SK-N-MC (cell line): ENCODE results near the gene VAMP2.

Experiments used
- DNase-seq: peaks from one replicate; pipeline ENCODE4 v3.0.0-alpha.2; 2011; ENCODE audit warnings: low read depth, low spot score
- H3K27ac ChIP-seq: fragments of 200-600 bp; sonication (generic); 2 replicates; pipeline ENCODE4 v1.5.1; 2016; ENCODE audit warnings: mixed run types
- H3K36me3 ChIP-seq: fragments of 200-600 bp; sonication (generic); 2 replicates; pipeline ENCODE4 v1.6.1; 2017; ENCODE audit warnings: antibody characterized with exemption, low read length, mixed read lengths; ENCODE audit not compliant: insufficient read depth
- H3K4me3 ChIP-seq: fragments of 200-600 bp; sonication (generic); 2 replicates; pipeline ENCODE4 v1.5.1; 2016
- H3K9ac ChIP-seq: fragments of 200-600 bp; sonication (generic); 2 replicates; pipeline ENCODE4 v1.8.0; 2017; ENCODE audit warnings: mixed run types, mixed read lengths; ENCODE audit not compliant: insufficient read length
- H3K9me3 ChIP-seq: fragments of 200-600 bp; sonication (generic); 2 replicates; pipeline ENCODE4 v1.6.1; 2017; ENCODE audit warnings: low read depth, mild to moderate bottlenecking, antibody characterized with exemption, low read length, moderate library complexity, mixed read lengths
- EZH2 ChIP-seq: fragments of 200-600 bp; sonication (generic); IDR thresholded peaks from one replicate; pipeline ENCODE4 v1.6.1; 2017; ENCODE audit warnings: antibody characterized with exemption
- FOXP2 ChIP-seq: optimal IDR thresholded peaks from 2 replicates; pipeline ENCODE3; 2011; ENCODE audit warnings: mild to moderate bottlenecking, moderate library complexity; ENCODE audit not compliant: insufficient read depth; ENCODE audit errors: extremely low read length, control extremely low read depth
- POLR2AphosphoS5 ChIP-seq: IDR thresholded peaks from 2 replicates; pipeline ENCODE4 v1.6.1; 2012; ENCODE audit warnings: mild to moderate bottlenecking, low read depth, low read length, borderline replicate concordance

Gene VAMP2

GRCh38 chr17:8153525-8153956 lies 9.2 kb downstream of the VAMP2 start:
- TF ChIP-seq POLR2AphosphoS5 (no peak), EZH2 (no peak), FOXP2 (no peak)
- H3K36me3 ChIP-seq = peaks cover 16% of the 10 kb centered on the region; the same call in 1 of the 2 replicates
- peak overlapping the region; percentile 80 for H3K4me3 ChIP-seq
- peak overlapping the region; percentile 96 for H3K27ac ChIP-seq
- no peak for DNase-seq
- H3K9ac ChIP-seq = peak overlapping the region; percentile 70
- no peaks in the 10 kb centered on the region for H3K9me3 ChIP-seq

DNA sequence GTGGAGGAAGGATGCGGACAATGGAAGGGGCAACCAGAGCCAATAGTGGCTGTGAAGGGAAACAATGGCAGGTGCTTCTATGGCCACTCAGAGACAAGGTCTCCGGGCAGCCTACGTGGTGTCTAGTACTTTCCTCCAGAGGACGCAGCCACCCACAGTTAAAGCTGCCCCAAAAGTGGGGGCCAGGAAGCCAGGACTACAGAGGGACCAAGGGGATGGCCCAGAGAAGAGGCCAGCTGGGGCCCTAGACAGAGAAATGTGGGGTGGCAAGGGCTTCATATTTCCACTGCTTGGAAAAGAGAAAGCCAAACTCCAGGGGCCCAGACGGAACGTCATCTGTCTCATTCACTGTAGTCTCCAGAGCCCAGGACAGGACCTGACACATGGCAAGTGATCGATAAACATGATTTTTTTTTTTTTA lies 9.7 kb downstream of the VAMP2 start:
- H3K27ac ChIP-seq = peak overlapping the region; percentile 96
- DNase-seq = no peak

GRCh38 chr17:8152112-8152775 lies 10.5 kb downstream of the VAMP2 start, which contains the start of gene PER1:
TSS of gene PER1 (minus strand) at chr17:8152404. CDS start at chr17:8150706, 1,698 bp downstream.
- Histone ChIP-seq H3K27ac (peak within 1 kb of the TSS; percentile 96), H3K9ac (peak within 1 kb of the TSS; percentile 76), H3K36me3 (peaks cover 27% of the 10 kb centered on the region; the same call in 1 of the 2 replicates), H3K9me3 (no peaks in the 10 kb centered on the region), H3K4me3 (peak within 1 kb of the TSS; percentile 97)
- TF ChIP-seq FOXP2 = no peak
- peak; percentile 71; the same call in 1 of the 2 replicates for TF ChIP-seq POLR2AphosphoS5
- DNase-seq = no peak

More for the DNA sequence above, 9.7 kb downstream of the VAMP2 start:
- Histone ChIP-seq H3K4me3 (peak overlapping the region; percentile 80; the same call in 1 of the 2 replicates), H3K9ac (no peak overlapping the region), H3K36me3 (peaks cover 21% of the 10 kb centered on the region; the same call in 1 of the 2 replicates), H3K9me3 (no peaks in the 10 kb centered on the region)
- no peak for TF ChIP-seq POLR2AphosphoS5
- no peak for TF ChIP-seq EZH2
- TF ChIP-seq FOXP2 = no peak

DNA sequence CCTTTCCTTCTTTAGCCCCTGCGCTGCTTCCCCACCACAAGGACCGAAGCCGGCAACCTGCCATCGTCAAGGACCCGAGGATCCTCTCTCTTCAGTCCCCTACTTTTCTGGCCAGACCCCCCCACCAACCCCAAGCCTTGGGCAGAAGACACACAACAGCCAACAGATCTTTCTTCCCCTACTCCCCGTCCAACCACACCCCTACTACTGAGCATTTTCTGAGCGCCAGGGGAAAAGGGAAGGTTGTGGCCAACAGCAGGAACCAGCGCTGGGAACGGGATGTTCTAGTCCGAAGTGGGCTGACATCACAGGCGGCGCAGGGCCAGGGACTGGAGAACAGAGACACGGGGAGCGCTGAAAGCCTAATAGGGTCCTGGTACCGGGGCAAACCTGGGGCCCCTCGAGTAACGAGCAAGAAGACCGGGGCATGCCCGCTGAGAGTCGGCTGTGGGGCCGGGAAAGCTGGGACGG lies 11.1 kb downstream of the VAMP2 start:
- peak overlapping the region; percentile 35 for H3K27ac ChIP-seq
- TF ChIP-seq FOXP2 = no peak
- TF ChIP-seq POLR2AphosphoS5 = no peak
- no peak for TF ChIP-seq EZH2
- peaks cover 32% of the 10 kb centered on the region; the same call in 1 of the 2 replicates for H3K36me3 ChIP-seq
- H3K4me3 ChIP-seq = peak overlapping the region; percentile 97
- no peaks in the 10 kb centered on the region for H3K9me3 ChIP-seq
- H3K9ac ChIP-seq = peak overlapping the region; percentile 76
- no peak for DNase-seq

DNA sequence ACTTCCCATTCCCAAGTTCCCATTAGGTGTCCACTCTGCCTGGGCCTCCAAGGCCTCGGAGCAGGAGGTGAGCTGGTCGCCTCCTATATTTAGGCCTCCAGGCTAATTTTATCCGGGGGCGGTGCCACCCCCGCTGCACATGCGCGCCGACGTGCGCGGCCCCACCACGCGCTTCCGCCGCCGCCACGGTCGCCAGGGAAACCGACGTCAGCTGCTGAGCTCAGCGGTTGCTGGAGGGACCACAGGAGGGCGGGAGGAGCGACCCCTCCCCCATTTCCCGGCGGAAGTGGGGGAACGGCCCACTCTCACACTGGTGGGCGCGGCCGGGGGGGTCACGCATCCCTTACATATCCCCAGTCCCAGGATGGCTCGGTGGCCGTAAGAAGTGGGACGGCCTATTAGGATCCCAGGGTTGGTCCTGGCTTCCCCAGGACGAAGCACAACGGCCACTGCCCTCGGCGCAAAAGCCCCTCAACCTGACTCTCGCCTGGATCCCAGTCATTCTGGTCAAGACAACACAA lies 11.6 kb downstream of the VAMP2 start:
- no peaks in the 10 kb centered on the region for H3K9me3 ChIP-seq
- H3K9ac ChIP-seq = peak overlapping the region; percentile 79
- H3K36me3 ChIP-seq = peaks cover 37% of the 10 kb centered on the region; the same call in 1 of the 2 replicates
- no peak for DNase-seq
- peak overlapping the region; percentile 97 for H3K4me3 ChIP-seq
- peak overlapping the region; percentile 59 for H3K27ac ChIP-seq
- peak; percentile 25; the same call in 1 of the 2 replicates for TF ChIP-seq POLR2AphosphoS5
- no peak for TF ChIP-seq FOXP2

GRCh38 chr17:8150194-8151119 lies 12.3 kb downstream of the VAMP2 start:
- H3K36me3 ChIP-seq = peaks cover 41% of the 10 kb centered on the region; the same call in 1 of the 2 replicates
- peak overlapping the region; percentile 97 for H3K4me3 ChIP-seq
- no peak for TF ChIP-seq EZH2
- TF ChIP-seq FOXP2 = no peak
- no peak for TF ChIP-seq POLR2AphosphoS5
- no peak for DNase-seq
- H3K9me3 ChIP-seq = no peaks in the 10 kb centered on the region
- H3K9ac ChIP-seq = peak overlapping the region; percentile 79
- peak overlapping the region; percentile 59 for H3K27ac ChIP-seq

DNA sequence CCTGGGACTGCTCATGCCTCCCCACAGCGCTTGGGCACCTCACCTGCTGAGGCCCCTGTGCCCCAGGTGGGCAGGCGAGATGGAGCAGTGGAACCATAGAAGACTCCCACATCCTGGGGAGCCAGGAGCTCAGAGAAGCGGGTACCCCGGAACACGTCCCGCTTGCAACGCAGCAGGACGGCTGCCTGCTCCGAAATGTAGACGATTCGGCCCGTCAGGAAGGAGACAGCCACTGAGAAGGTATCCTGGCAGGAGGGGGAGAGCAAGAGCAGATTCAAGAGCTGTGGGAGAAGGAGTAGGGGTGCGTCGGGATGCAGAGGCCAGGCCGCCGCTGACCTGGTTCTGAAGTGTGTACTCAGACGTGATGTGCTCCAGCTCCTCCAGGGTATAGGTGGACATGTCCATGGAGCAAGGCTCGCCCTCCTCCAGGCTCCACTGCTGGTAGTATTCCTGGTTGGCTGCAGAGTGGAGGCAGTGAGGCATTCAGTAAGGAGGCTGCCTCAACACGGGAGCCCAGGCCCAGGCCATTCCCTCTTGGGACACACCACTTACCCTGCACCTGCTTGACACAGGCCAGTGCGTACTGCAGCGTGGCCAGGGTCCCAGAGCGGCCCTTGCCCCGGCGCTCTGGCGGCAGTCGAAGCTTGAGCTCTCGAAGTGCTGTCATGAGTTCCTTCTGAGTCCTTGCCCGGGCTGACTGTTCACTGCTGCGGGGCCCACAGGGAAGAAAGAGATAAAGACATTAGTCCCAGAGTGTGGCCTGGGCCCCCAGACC lies 13.1 kb downstream of the VAMP2 start:
- no peaks in the 10 kb centered on the region for H3K9me3 ChIP-seq
- H3K27ac ChIP-seq = no peak overlapping the region
- TF ChIP-seq POLR2AphosphoS5 (no peak), FOXP2 (no peak), EZH2 (no peak)
- DNase-seq = no peak
- H3K36me3 ChIP-seq = peaks cover 41% of the 10 kb centered on the region; the same call in 1 of the 2 replicates
- no peak overlapping the region for H3K9ac ChIP-seq
- no peak overlapping the region for H3K4me3 ChIP-seq
